Measurements from ENCODE around the gene INA. TPM values are rescaled to one million over a fixed set of nuclear protein-coding genes. Genes with fewer than 3 reads are reported as not detected.
A peak's percentile ranks its signal among the peaks of the same experiment; 100 is the strongest.
"Not testable (repeated sequence)": the region's sequence is repeated elsewhere in the genome, so short reads cannot be mapped to it uniquely, and the experiment has no call there.

INA gene
- polyA plus RNA-seq, 1 experiment = 8.5 TPM

- POLR2A ChIA-PET = interaction anchor here (0.6 kb wide), 1 partner anchor 43 kb away, joined by 3 read pairs; no protein-coding TSS in a partner anchor
- DNase-seq (ENCODE audit: low read depth) = no peak
- Histone ChIP-seq H3K36me3 (ENCODE audit: control insufficient read depth, insufficient read depth, low read length) (no peaks in the 10 kb centered on the region), H3K27me3 (ENCODE audit: control insufficient read depth, insufficient read depth, low read length) (no peaks in the 10 kb centered on the region), H3K4me3 (ENCODE audit: low read depth, low read length) (no peak overlapping the region)
- CTCF ChIA-PET = interaction anchor here (0.6 to 3.1 kb wide), 53 partner anchors 9 to 1975 kb away, joined by 3 to 49 read pairs (median 4); partner anchors contain the start of genes CNNM2, CYP17A1 and NT5C2
- TF ChIP-seq CTCF (IDR thresholded peaks at IDR 0.05; ENCODE audit: insufficient read depth, low read depth, low read length) = peak; percentile 92
Measured at GRCh38 chr10:103244666-103245271, 32.2 kb upstream of the INA start.

GRCh38 chr10:103245587-103245986, 31.4 kb upstream of the INA start, which contains the start of gene RPEL1:
Gene RPEL1 (plus strand): TSS chr10:103245887. CDS start chr10:103245997, 110 bp downstream.
- DNase-seq (ENCODE audit: low read depth); H3K4me3 ChIP-seq (ENCODE audit: low read depth, low read length); POLR2A ChIA-PET; H3K27me3 ChIP-seq (ENCODE audit: control insufficient read depth, insufficient read depth, low read length); H3K36me3 ChIP-seq (ENCODE audit: control insufficient read depth, insufficient read depth, low read length): not testable (repeated sequence)
- CTCF ChIA-PET = interaction anchor here (1.5 to 3.1 kb wide), 7 partner anchors 88 to 328 kb away, joined by 4 to 49 read pairs (median 6); partner anchors contain the start of gene CNNM2

GRCh38 chr10:103246324-103246723, 30.6 kb upstream of the INA start:
- CTCF ChIA-PET = interaction anchor here (0.6 to 4.0 kb wide), 9 partner anchors 9 to 349 kb away, joined by 3 to 17 read pairs (median 3); partner anchors contain the start of genes CNNM2 and NT5C2
- no peak for DNase-seq (ENCODE audit: low read depth)
- peak; percentile 8; the same call in 1 of the 2 replicates for TF ChIP-seq CTCF (IDR thresholded peaks at IDR 0.05; ENCODE audit: insufficient read depth, low read depth, low read length)
- Histone ChIP-seq H3K27me3 (ENCODE audit: control insufficient read depth, insufficient read depth, low read length) (no peaks in the 10 kb centered on the region), H3K36me3 (ENCODE audit: control insufficient read depth, insufficient read depth, low read length) (no peaks in the 10 kb centered on the region), H3K4me3 (ENCODE audit: low read depth, low read length) (no peak overlapping the region)
- POLR2A ChIA-PET = no interaction called here

- Histone ChIP-seq H3K36me3 (ENCODE audit: control insufficient read depth, insufficient read depth, low read length) (no peaks in the 10 kb centered on the region), H3K27me3 (ENCODE audit: control insufficient read depth, insufficient read depth, low read length) (no peaks in the 10 kb centered on the region), H3K4me3 (ENCODE audit: low read depth, low read length) (no peak overlapping the region)
- ChIA-PET POLR2A (no interaction called here), CTCF (no interaction called here)
- DNase-seq (ENCODE audit: low read depth) = no peak
- no peak for TF ChIP-seq CTCF (IDR thresholded peaks at IDR 0.05; ENCODE audit: insufficient read depth, low read depth, low read length)
Measured at GRCh38 chr10:103254113-103254512, 22.8 kb upstream of the INA start.

GRCh38 chr10:103254538-103255325, 22.2 kb upstream of the INA start:
- no peak for DNase-seq (ENCODE audit: low read depth)
- POLR2A ChIA-PET = no interaction called here
- H3K4me3 ChIP-seq (ENCODE audit: low read depth, low read length) = no peak overlapping the region
- H3K36me3 ChIP-seq (ENCODE audit: control insufficient read depth, insufficient read depth, low read length) = no peaks in the 10 kb centered on the region
- TF ChIP-seq CTCF (IDR thresholded peaks at IDR 0.05; ENCODE audit: insufficient read depth, low read depth, low read length) = no peak
- H3K27me3 ChIP-seq (ENCODE audit: control insufficient read depth, insufficient read depth, low read length) = no peaks in the 10 kb centered on the region
- CTCF ChIA-PET = interaction anchor here (0.7 to 1.2 kb wide), 3 partner anchors 8 to 13 kb away, joined by 3 to 4 read pairs (median 3); no protein-coding TSS in a partner anchor
